HG03103 (cell line): Measurements from ENCODE around the gene SMC6.

Experiments used
- ATAC-seq: cut with Tn5 transposase; IDR thresholded peaks from one replicate; pipeline ENCODE4 v1.9.1; 2021; ENCODE audit warnings: low read depth; ENCODE audit not compliant: unreplicated experiment

SMC6 gene

DNA sequence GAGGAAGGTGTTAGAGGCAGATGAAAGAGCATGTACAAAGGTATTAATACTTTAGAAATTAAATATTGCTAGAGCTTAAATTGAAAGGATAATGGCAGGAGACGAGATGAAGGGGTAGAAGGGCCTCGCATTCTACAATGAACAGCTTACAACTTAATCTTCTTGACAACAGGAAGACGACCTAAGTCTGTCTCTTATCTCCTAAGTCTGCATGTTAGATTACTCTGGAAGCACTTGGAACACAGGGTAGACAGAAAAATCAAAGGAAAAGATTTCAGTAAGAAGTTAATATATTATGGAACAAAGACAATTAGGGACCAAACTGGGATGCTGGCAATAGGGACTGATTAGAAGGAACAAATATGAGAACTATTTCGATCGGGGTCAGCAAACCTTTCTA is 34.9 kb downstream of the SMC6 start:
- ATAC-seq, result no peak

DNA sequence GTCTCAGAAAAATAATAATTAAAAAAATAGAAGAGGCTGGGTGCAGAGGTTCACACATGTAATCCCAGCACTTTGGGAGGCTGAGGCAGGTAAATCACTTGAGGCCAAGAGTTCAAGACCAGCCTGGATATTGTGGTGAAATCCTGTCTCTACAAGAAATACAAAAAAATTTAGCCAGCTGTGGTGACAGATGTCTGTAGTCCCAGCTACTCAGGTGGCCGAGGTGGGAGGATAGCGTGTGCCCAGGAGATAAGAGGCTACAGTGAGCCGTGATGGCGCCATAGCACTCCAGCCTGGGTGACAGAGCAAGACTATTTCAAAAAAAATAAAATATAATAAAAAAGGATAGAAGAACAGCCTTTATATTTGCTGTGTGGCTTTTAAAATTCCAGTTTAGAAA is 35.9 kb downstream of the SMC6 start:
- ATAC-seq, result no peak

GRCh38 chr2:17713291-17713690 is 40.3 kb downstream of the SMC6 start:
- ATAC-seq, result no peak

DNA sequence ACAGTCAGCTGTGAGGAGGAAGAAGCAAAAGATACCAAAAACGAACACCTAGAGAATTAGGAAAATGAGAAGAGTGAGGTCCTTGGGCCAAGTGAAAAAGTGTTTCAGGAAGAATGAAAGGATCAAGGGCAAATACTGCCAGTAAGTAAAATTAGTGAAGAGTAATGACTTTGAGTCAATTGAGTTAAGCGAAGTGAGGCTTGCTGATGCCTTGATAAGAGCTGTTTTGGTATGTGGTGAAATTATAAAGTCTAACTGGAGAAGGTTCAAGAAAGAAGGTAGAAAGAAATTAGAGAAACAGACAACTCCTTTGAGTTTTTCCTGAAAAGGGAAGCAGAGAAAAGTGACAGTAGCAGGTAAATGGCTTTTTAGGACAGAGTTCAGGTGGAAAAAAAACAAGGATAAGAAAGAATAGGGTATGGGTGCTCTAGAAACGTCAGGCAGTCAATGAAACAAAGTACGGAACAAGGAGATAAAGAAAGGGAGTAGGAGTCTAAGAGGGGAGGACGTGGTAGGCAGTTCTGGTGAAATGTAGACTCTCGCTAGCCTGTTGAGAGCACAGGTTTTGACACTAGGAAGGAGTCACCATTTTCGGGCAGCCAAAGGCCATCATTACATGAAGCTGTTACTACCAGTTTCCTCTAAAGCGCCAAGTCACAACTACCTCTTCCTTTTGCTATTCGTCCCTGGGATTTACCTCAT is 42.9 kb downstream of the SMC6 start:
- ATAC-seq, result no peak

DNA sequence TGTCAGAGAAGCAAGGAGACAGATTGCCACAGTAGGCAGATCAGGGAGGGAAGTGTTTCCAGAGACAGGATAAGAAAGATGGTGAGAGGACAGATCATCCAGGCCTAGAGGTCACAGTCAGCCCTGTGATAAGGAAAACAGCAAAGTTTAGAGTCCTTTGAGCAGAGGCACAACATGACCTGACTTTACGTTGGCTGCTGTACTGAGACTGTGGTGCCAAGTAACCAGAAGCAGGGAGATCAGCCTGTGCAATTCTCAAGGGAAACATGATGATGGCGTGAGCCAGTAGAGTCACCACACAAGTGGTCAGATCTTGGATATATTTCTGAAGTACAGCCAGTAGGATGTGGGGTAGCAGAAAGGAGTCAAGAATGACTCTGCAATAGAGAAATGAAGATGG is 43.7 kb downstream of the SMC6 start:
- no peak for ATAC-seq

- ATAC-seq, result no peak
Measured at GRCh38 chr2:17708501-17708900, 45.1 kb downstream of the SMC6 start.

DNA sequence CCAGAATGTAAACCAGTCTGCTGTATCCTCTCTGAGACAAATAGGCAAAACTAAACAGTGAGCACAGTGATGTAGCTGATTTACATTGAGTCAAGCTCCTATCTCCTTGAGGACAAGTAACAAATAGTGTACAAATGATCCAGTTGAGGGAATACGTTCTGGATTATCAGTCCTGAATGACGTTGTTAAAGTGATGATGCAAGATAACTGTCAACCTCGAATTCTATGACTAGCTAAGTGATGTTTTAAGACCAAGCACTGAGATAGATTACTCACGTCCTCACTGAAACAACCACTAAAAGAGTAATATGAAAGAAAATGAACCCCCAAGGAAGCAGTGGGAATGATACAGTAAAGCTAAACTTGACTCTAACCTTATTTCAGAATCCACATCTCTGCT is 46.8 kb downstream of the SMC6 start:
- ATAC-seq, result no peak

GRCh38 chr2:17690776-17691175 is 62.8 kb downstream of the SMC6 start:
- no peak for ATAC-seq

- no peak for ATAC-seq
Measured at GRCh38 chr2:17689010-17689409, 64.6 kb downstream of the SMC6 start.

GRCh38 chr2:17688600-17688999 is 65.0 kb downstream of the SMC6 start:
- no peak for ATAC-seq

GRCh38 chr2:17683981-17684380 is 69.6 kb downstream of the SMC6 start:
- ATAC-seq, result no peak

DNA sequence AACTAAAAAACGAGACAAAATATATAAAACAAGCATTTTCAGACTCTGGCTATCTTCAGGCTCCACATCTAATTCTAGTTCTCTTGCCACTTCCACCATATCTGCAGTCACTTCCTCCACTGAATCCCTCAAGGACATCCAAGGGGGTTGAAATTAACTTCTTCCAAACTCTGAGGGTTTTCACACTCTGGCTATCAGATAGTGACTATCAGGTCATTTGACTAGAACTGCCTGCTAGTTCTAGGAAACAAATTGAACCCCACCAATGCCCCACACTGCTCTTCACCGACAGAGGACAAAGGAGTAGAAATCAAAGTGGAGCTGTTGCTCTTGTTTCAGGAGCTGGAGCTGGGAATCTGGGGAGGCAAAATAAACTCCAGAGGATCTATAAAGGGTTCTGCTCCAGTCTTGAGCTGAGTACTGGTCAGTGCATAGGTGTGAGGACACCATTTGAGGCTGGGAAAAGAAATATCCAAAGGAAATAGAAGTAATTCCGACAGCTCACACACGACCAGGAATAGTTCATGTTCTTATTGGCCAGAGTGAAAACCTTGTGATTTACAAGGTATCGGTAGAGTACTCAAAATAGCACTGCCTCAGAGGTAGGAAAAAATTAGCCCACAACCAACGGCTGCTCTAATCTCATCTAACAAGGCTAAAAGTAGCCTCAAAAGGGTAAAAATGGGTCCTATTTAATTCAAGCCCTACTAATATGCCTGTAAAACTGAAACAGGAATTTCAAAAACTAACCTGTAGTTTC is 71.3 kb downstream of the SMC6 start:
- ATAC-seq, result no peak

DNA sequence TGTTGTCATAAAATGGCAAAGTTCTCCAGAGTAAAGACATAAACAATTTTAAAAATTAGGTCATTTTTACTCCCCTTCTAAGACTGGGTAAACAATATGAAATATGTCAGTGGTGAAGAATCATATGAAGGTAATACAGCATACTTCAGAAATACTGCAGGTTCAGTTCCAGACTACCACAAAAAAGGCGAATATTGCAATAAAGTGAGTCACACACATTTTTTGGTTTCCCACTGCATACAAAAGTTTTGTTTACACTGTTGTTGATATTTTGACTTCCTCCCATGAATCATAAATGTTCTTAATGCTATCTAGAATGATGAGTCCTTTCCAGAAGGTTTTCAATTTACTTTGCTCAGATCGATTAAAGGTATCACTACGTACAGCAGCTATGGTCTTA is 73.5 kb downstream of the SMC6 start:
- ATAC-seq, result no peak

GRCh38 chr2:17674817-17675216 is 78.8 kb downstream of the SMC6 start:
- no peak for ATAC-seq

DNA sequence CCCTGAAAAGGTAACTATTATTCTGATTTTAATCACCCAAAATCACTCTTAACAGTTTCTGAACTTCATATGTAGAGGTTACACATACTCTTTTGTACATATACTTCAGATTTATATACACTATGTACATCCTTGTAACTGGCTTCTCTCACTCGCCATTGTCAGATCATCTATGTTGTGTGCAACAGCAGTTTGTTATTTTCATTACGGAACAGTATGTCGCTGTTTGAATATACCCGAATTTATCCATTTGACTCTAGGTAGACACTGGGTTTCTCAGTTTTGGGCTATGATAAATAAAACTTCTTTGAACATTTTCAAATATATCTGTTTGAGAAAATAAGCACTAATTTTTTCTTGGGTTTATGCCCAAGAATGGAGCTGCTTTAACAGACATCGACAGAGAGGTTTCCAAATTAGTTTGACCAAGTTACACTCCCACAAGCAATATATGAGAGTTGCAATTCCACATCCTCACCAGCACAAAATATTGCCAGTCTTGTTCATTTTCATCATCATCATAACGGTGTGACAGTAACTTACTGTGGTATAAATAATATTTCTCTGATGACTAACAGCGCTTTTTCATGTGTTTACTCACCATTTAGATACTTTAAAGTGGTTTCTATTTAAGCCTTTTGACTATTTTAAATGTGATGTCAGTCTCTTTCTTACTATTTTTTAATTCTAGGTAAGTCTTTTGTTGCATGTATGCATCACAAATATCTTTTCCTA is 80.9 kb downstream of the SMC6 start:
- ATAC-seq, result no peak

DNA sequence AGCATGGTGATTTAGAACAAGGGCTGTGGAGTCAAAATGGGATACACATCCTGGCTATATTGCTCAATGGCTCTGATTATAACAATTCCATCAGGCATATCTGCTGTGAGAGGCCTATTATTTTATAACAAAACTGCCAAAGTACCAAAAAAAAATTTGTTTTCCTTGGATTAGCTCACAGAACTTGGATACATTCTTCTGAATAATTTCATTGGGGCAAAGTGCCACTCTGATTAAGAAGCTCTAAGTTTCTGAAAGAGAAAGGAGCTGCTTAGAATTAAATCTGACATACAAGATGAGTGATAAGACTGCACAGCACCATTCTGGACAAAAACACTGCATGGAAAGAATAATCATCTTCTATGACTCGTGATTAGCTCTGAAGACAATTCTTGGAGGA is 85.7 kb downstream of the SMC6 start:
- ATAC-seq, result no peak

GRCh38 chr2:17664534-17664933 is 89.1 kb downstream of the SMC6 start:
- no peak for ATAC-seq

GRCh38 chr2:17662723-17663122 is 90.9 kb downstream of the SMC6 start:
- ATAC-seq, result no peak

- no peak for ATAC-seq
Measured at GRCh38 chr2:17661460-17661859, 92.2 kb downstream of the SMC6 start.

DNA sequence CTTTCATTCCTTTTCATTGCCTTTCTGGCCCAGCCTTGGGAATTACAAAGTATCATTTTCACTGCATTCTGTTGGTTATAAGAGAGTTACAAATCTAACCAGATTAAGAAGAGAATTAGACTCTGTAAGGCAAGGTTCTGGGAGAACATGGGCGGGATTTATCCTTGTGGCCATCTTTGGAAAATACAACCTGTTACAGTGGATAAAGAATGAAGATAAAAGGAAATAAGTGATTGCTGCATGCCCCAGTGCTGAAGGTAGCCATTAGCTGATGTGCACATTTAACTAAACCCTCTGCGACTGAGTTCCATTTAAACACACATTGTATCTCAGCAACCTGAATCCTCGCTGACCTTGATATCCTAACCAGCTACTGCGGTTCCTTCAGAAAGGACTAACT is 93.4 kb downstream of the SMC6 start:
- ATAC-seq, result no peak

GRCh38 chr2:17658251-17658843 is 95.3 kb downstream of the SMC6 start:
- peak; percentile 52 for ATAC-seq
